A549 (cell line): ENCODE results near the gene RPL3. TPM values are rescaled to one million over a fixed set of nuclear protein-coding genes. Genes with fewer than 3 reads are reported as not detected.

Source experiments
- ATAC-seq, 2 experiments: fragments of 200-7000 bp in 1 of 2; fragments of >200 bp in 1 of 2; cut with Nextera tagmentation in 1 of 2; cut with Tn5 transposase in 1 of 2; 3 replicates each; pipeline versions ENCODE4 v1.8.0 to v1.9.1; 2018 to 2020; ENCODE audit warnings: mild to moderate bottlenecking in 1 of 2, moderate library complexity in 1 of 2
- CTCF ChIA-PET: fragments of 300-600 bp; sonication (Branson Sonifier 250); formaldehyde crosslinking; extraction: SDS; loops from one replicate; lab custom pipeline; 2021; ENCODE audit warnings: antibody characterized with exemption, inconsistent platforms; lab: Yijun Ruan, JAX
- POLR2A ChIA-PET: fragments of 350-600 bp; formaldehyde crosslinking; extraction: SDS; loops from one replicate; lab custom pipeline; 2021; ENCODE audit warnings: antibody characterized with exemption, inconsistent platforms; lab: Yijun Ruan, JAX
- DNase-seq, 2 experiments: peaks; one replicate each; pipeline versions ENCODE4 v3.0.0 to v3.0.0-alpha.2; 2011 to 2016; ENCODE audit warnings: low read depth in 1 of 2, low spot score in 1 of 2
- FAIRE-seq: peaks from 2 replicates; lab custom pipeline; 2011; peaks lifted over from hg19 to GRCh38; lab: Jason Lieb, UNC
- H3K27ac ChIP-seq, 2 experiments: fragments of >200 bp; sonication (Bioruptor Twin); formaldehyde crosslinking; 3 replicates each; pipeline ENCODE4 v1.5.1; 2016 to 2017
- H3K4me1 ChIP-seq: fragments of >200 bp; sonication (Bioruptor Twin); formaldehyde crosslinking; 3 replicates; pipeline ENCODE4 v1.6.1; 2016
- H3K4me2 ChIP-seq: fragments of >200 bp; sonication (Bioruptor Twin); formaldehyde crosslinking; 3 replicates; pipeline ENCODE4 v1.6.1; 2016
- H3K4me3 ChIP-seq: fragments of >200 bp; sonication (Bioruptor Twin); formaldehyde crosslinking; 3 replicates; pipeline ENCODE4 v1.5.1; 2016
- H3K9me3 ChIP-seq: fragments of >200 bp; sonication (Bioruptor Twin); formaldehyde crosslinking; 3 replicates; pipeline ENCODE4 v1.6.1; 2016
- EHMT2 ChIP-seq: fragments of 200-600 bp; sonication (generic); IDR thresholded peaks from 2 replicates; pipeline ENCODE4 v1.6.1; 2016; ENCODE audit warnings: antibody characterized with exemption, low read depth, mild to moderate bottlenecking, moderate library complexity
- FOSL2 ChIP-seq, 2 experiments: fragments of 450-650 bp in 1 of 2; fragments of >200 bp in 1 of 2; sonication (Bioruptor Twin) in 1 of 2; formaldehyde crosslinking; IDR thresholded peaks; 2 replicates each; pipeline versions ENCODE4 v1.5.0 to v1.6.1; 2016 to 2020; ENCODE audit warnings: mild to moderate bottlenecking in 1 of 2, moderate library complexity in 1 of 2
- GATA3 ChIP-seq: IDR thresholded peaks from 2 replicates; pipeline ENCODE4 v1.6.1; 2012; ENCODE audit warnings: borderline replicate concordance
- HES2 ChIP-seq: fragments of >200 bp; sonication (Bioruptor Twin); formaldehyde crosslinking; IDR thresholded peaks from 2 replicates; pipeline ENCODE4 v1.6.1; 2016
- HMGXB4 ChIP-seq: fragments of 250-450 bp; sonication (Bioruptor Pico); IDR thresholded peaks from 2 replicates; pipeline ENCODE4 v1.5.0; 2021; ENCODE audit warnings: mild to moderate bottlenecking, moderate library complexity, borderline replicate concordance
- HOXB13 ChIP-seq: fragments of 250-450 bp; sonication (Bioruptor Pico); IDR thresholded peaks from 2 replicates; pipeline ENCODE4 v1.5.0; 2020; ENCODE audit warnings: low read depth, mild to moderate bottlenecking, moderate library complexity
- HOXB5 ChIP-seq: fragments of 250-450 bp; sonication (Bioruptor Pico); IDR thresholded peaks from 2 replicates; pipeline ENCODE4 v1.5.0; 2020; ENCODE audit warnings: mild to moderate bottlenecking, moderate library complexity
- JUNB ChIP-seq: fragments of >200 bp; sonication (Bioruptor Twin); formaldehyde crosslinking; IDR thresholded peaks from 2 replicates; pipeline ENCODE4 v1.6.1; 2016
- MYC ChIP-seq: IDR thresholded peaks from 2 replicates; pipeline ENCODE4 v1.6.1; 2012; ENCODE audit warnings: mild to moderate bottlenecking, inconsistent platforms, low read length, improper control_type of control experiment, borderline replicate concordance
- NFE2L2 ChIP-seq: fragments of 150-350 bp; conservative IDR thresholded peaks from 2 replicates; pipeline ENCODE4 v1.6.1; 2014; ENCODE audit warnings: low read length
- RCOR1 ChIP-seq: fragments of 150-350 bp; IDR thresholded peaks from 2 replicates; pipeline ENCODE4 v1.6.1; 2014; ENCODE audit warnings: antibody characterized with exemption, low read length, low read depth
- RFX5 ChIP-seq: fragments of 450-650 bp; IDR thresholded peaks from 2 replicates; pipeline ENCODE4 v1.7.1; 2014; ENCODE audit warnings: antibody characterized with exemption, mild to moderate bottlenecking, moderate library complexity
- ZNF302 ChIP-seq: fragments of 250-450 bp; sonication (Bioruptor Pico); IDR thresholded peaks from 2 replicates; pipeline ENCODE4 v1.9.0; 2021; ENCODE audit warnings: inconsistent platforms, mild to moderate bottlenecking, moderate library complexity
- WGBS: methylation state at CpG from one replicate; pipeline ENCODE4 v1.1.6; 2017; ENCODE audit errors: missing lambda C conversion rate; 5-methylcytosine and 5-hydroxymethylcytosine counted together
- polyA plus RNA-seq, 4 experiments: library from polyadenylated mRNA; depleted of rRNA in 3 of 4; stranded (reverse); fragments of >200 nt; fragmentation: RNase III in 1 of 4; extraction: RNeasy Plus Mini Kit Qiagen cat#74134 plus additional on column Dnase treatment in 1 of 4; gene quantifications; 2 replicates in 3 of 4; 3 replicates in 1 of 4; pipeline ENCODE4 v1.2.3, GENCODE V29; 2011 to 2017
- TF ChIP-seq, protein P1 (sequence below): fragments of 150-350 bp; IDR thresholded peaks from 2 replicates; pipeline ENCODE4 v1.6.1; 2014; ENCODE audit warnings: low read depth, mild to moderate bottlenecking, low read length
- TF ChIP-seq, protein P2 (sequence below): fragments of 450-650 bp; IDR thresholded peaks from 2 replicates; pipeline ENCODE4 v1.6.1; 2014; ENCODE audit warnings: antibody characterized with exemption
- TF ChIP-seq, protein P3 (sequence below): fragments of 200-600 bp; sonication (generic); IDR thresholded peaks from 2 replicates; pipeline ENCODE4 v1.6.1; 2016; ENCODE audit warnings: antibody characterized with exemption, mild to moderate bottlenecking, moderate library complexity

The RPL3 gene
- polyA plus RNA-seq, 2 of the 4 experiments (the other 2 are of a cell fraction), result 1,921 to 1,965 TPM

DNA sequence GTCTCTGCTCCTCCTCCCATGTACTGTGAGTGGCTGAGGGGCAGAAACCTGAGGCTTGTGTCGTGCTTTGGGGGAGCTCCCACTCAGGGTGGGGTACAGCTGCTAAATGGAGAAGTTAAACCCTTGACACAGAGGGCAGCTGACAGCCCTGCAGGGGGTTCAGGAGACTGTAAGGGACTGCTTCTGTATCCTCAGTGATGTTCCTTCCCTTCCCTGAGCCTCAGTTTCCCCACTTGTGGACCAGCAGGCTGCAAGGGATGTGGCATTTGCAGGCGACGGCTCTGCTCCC lies 46.0 kb upstream of the RPL3 start (continued):
- TF ChIP-seq, protein P1, sequence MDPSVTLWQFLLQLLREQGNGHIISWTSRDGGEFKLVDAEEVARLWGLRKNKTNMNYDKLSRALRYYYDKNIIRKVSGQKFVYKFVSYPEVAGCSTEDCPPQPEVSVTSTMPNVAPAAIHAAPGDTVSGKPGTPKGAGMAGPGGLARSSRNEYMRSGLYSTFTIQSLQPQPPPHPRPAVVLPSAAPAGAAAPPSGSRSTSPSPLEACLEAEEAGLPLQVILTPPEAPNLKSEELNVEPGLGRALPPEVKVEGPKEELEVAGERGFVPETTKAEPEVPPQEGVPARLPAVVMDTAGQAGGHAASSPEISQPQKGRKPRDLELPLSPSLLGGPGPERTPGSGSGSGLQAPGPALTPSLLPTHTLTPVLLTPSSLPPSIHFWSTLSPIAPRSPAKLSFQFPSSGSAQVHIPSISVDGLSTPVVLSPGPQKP, result no peak

- POLR2A ChIA-PET, result no interaction called here
- CTCF ChIA-PET, result interaction anchor here (0.6 to 1.5 kb wide), 4 partner anchors 9 to 50 kb away, joined by 3 to 6 read pairs (median 3); no protein-coding TSS in a partner anchor
- TF ChIP-seq NFE2L2 (no peak), MYC (no peak), JUNB (no peak), EHMT2 (no peak), RFX5 (no peak), GATA3 (no peak), ZNF302 (CRISPR knock-in tag) (no peak), HOXB13 (CRISPR knock-in tag) (no peak), HES2 (no peak), HOXB5 (CRISPR knock-in tag) (no peak), RCOR1 (no peak), FOSL2 (IDR thresholded peaks at IDR 0.05) (no peak), FOSL2 (CRISPR knock-in tag; IDR thresholded peaks at IDR 0.05) (no peak), HMGXB4 (CRISPR knock-in tag) (no peak)
- TF ChIP-seq, protein P2, sequence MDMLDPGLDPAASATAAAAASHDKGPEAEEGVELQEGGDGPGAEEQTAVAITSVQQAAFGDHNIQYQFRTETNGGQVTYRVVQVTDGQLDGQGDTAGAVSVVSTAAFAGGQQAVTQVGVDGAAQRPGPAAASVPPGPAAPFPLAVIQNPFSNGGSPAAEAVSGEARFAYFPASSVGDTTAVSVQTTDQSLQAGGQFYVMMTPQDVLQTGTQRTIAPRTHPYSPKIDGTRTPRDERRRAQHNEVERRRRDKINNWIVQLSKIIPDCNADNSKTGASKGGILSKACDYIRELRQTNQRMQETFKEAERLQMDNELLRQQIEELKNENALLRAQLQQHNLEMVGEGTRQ, result no peak
- TF ChIP-seq, protein P3, sequence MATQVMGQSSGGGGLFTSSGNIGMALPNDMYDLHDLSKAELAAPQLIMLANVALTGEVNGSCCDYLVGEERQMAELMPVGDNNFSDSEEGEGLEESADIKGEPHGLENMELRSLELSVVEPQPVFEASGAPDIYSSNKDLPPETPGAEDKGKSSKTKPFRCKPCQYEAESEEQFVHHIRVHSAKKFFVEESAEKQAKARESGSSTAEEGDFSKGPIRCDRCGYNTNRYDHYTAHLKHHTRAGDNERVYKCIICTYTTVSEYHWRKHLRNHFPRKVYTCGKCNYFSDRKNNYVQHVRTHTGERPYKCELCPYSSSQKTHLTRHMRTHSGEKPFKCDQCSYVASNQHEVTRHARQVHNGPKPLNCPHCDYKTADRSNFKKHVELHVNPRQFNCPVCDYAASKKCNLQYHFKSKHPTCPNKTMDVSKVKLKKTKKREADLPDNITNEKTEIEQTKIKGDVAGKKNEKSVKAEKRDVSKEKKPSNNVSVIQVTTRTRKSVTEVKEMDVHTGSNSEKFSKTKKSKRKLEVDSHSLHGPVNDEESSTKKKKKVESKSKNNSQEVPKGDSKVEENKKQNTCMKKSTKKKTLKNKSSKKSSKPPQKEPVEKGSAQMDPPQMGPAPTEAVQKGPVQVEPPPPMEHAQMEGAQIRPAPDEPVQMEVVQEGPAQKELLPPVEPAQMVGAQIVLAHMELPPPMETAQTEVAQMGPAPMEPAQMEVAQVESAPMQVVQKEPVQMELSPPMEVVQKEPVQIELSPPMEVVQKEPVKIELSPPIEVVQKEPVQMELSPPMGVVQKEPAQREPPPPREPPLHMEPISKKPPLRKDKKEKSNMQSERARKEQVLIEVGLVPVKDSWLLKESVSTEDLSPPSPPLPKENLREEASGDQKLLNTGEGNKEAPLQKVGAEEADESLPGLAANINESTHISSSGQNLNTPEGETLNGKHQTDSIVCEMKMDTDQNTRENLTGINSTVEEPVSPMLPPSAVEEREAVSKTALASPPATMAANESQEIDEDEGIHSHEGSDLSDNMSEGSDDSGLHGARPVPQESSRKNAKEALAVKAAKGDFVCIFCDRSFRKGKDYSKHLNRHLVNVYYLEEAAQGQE, result no peak
- TF ChIP-seq, protein P1, result no peak
Observed at GRCh38 chr22:39364714-39365491, 45.5 kb upstream of the RPL3 start.

More at GRCh38 chr22:39364714-39365491, 45.5 kb upstream of the RPL3 start:
- H3K4me1 ChIP-seq, result no peaks in the 10 kb centered on the region
- WGBS, result 84% methylated on average over 11 of the region's 11 CpGs
- FAIRE-seq (no peak), ATAC-seq (0 out of 6 replicates have a peak, but pooled peaks of 1 of the 2 experiments have one; percentile 25), DNase-seq (no peak)
- no peak overlapping the region for H3K4me2 ChIP-seq
- H3K27ac ChIP-seq, result no peak overlapping the region
- H3K9me3 ChIP-seq, result no peaks in the 10 kb centered on the region
- no peak overlapping the region for H3K4me3 ChIP-seq
